ENCODE data around the gene TXNIP. TPM values are rescaled to one million over a fixed set of nuclear protein-coding genes. Genes with fewer than 3 reads are reported as not detected.

The TXNIP gene
- total RNA-seq, 1 experiment from 2014 or later = 23.2 TPM

DNA sequence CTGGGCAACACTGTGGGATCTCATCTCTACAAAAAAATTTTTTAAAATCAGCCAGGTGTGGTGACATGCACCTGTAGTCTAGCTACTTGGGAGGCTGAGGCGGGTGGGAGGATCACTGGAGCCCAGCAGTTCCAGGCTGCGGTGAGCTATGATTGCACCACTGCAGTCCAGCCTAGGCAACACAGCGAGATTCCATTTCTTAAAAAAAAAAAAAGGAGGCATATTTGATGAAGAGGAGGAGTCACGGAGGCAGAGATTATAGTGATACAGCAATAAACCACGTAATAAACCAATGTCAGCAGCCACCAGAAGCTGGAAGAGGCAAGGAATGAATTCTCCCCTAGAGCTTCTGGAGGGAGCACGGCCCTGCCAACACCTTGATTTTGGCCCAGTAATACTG is 42.5 kb downstream of the TXNIP start:
- Histone ChIP-seq H3K23me2 (ENCODE audit: insufficient read length, low read depth, low read length, poor library complexity, severe bottlenecking) (peaks cover 4% of the 10 kb centered on the region), H4K8ac (replicated peaks; ENCODE audit: insufficient read length, low read depth, low read length) (no peak overlapping the region), H3K9me3 (ENCODE audit: control insufficient read depth, low read depth, low read length) (no peaks in the 10 kb centered on the region), H2BK15ac (ENCODE audit: low read depth, low read length) (no peak overlapping the region), H3K27me3 (ENCODE audit: insufficient read depth, low read length) (peaks cover 11% of the 10 kb centered on the region; the same call in 1 of the 2 replicates), H2BK20ac (ENCODE audit: low read depth, low read length, poor library complexity, severe bottlenecking) (no peak overlapping the region), H3K18ac (ENCODE audit: insufficient read length, low read depth, low read length) (no peak overlapping the region), H3K4me1 (ENCODE audit: insufficient read depth, low read length) (no peaks in the 10 kb centered on the region; the same call in 1 of the 2 replicates), H2BK5ac (ENCODE audit: insufficient read length, low read length) (no peak overlapping the region), H2AK5ac (ENCODE audit: insufficient read length, low read length) (no peak overlapping the region), H3T11ph (ENCODE audit: low read length) (no peak overlapping the region), H3K4ac (ENCODE audit: low read depth, low read length) (no peak overlapping the region), H4K5ac (ENCODE audit: insufficient read length, low read depth, low read length) (no peak overlapping the region), H4K91ac (ENCODE audit: insufficient read length, low read depth, low read length) (no peak overlapping the region), H3K27ac (ENCODE audit: insufficient read length, low read depth, low read length) (no peak overlapping the region), H3K79me1 (ENCODE audit: insufficient read depth, low read depth, low read length, poor library complexity, severe bottlenecking) (no peaks in the 10 kb centered on the region), H2BK12ac (ENCODE audit: insufficient read length, low read depth, low read length) (no peak overlapping the region), H3K79me2 (ENCODE audit: insufficient read depth, low read length) (no peaks in the 10 kb centered on the region), H3K23ac (ENCODE audit: insufficient read length, low read depth, low read length) (no peak overlapping the region), H4K20me1 (ENCODE audit: control insufficient read depth, insufficient read depth, insufficient read length) (no peaks in the 10 kb centered on the region), H3K14ac (ENCODE audit: insufficient read depth, low read length) (no peak overlapping the region), H3K9ac (ENCODE audit: extremely low read depth, insufficient read length, low read length) (no peak overlapping the region), H2BK120ac (ENCODE audit: low read depth, low read length, poor library complexity, severe bottlenecking) (no peak overlapping the region), H3K4me2 (ENCODE audit: insufficient read depth, insufficient read length, low read length) (no peak overlapping the region), H2AFZ (ENCODE audit: low read length) (no peak overlapping the region), H3K56ac (ENCODE audit: insufficient read length, low read depth, low read length) (no peak overlapping the region)
- Mint-ChIP-seq H3K9me3 (no peaks in the 10 kb centered on the region), H3K4me1 (peaks cover 12 to 18% of the 10 kb centered on the region in 2 experiments), H3K27ac (no peak overlapping the region), H3K4me3 (no peak overlapping the region), H3K36me3 (ENCODE audit: insufficient read depth in 1 of 3, low read depth in 3 of 3) (no peaks in the 10 kb centered on the region), H3K27me3 (ENCODE audit: low read depth) (peaks cover 30% of the 10 kb centered on the region)
- DNase-seq = no peak
- no CpG with 5 or more reads among the region's 6 CpGs for WGBS (ENCODE audit: extremely low coverage, insufficient read length, low lambda C conversion rate)
- no peak for TF ChIP-seq CTCF (conservative IDR thresholded peaks at IDR 0.05)

All from H9 (cell line).